BLaER1 (cell line): Measurements from ENCODE around the gene NEK8.

Source experiments
- H3K27ac ChIP-seq: shearing (Covaris generic); formaldehyde crosslinking; 2 replicates; pipeline ENCODE4 v1.8.1; 2022
- H3K27me3 ChIP-seq: shearing (Covaris generic); formaldehyde crosslinking; 2 replicates; pipeline ENCODE4 v1.8.1; 2022
- H3K36me3 ChIP-seq: shearing (Covaris generic); formaldehyde crosslinking; 2 replicates; pipeline ENCODE4 v1.8.1; 2022
- H3K4me1 ChIP-seq: shearing (Covaris generic); formaldehyde crosslinking; 2 replicates; pipeline ENCODE4 v1.8.1; 2022
- H3K4me2 ChIP-seq: shearing (Covaris generic); formaldehyde crosslinking; 2 replicates; pipeline ENCODE4 v1.8.1; 2022
- H3K4me3 ChIP-seq: shearing (Covaris generic); formaldehyde crosslinking; 2 replicates; pipeline ENCODE4 v1.8.1; 2022
- H3K9ac ChIP-seq: shearing (Covaris generic); formaldehyde crosslinking; 2 replicates; pipeline ENCODE4 v1.8.1; 2022
- H3K9me3 ChIP-seq: shearing (Covaris generic); formaldehyde crosslinking; 2 replicates; pipeline ENCODE4 v1.8.1; 2022
- H4K20me1 ChIP-seq: shearing (Covaris generic); formaldehyde crosslinking; 2 replicates; pipeline ENCODE4 v1.8.1; 2022
- Cebpa-rat ChIP-seq: shearing (Covaris generic); IDR thresholded peaks from 2 replicates; pipeline ENCODE4 v1.8.1; 2022

NEK8 gene

DNA sequence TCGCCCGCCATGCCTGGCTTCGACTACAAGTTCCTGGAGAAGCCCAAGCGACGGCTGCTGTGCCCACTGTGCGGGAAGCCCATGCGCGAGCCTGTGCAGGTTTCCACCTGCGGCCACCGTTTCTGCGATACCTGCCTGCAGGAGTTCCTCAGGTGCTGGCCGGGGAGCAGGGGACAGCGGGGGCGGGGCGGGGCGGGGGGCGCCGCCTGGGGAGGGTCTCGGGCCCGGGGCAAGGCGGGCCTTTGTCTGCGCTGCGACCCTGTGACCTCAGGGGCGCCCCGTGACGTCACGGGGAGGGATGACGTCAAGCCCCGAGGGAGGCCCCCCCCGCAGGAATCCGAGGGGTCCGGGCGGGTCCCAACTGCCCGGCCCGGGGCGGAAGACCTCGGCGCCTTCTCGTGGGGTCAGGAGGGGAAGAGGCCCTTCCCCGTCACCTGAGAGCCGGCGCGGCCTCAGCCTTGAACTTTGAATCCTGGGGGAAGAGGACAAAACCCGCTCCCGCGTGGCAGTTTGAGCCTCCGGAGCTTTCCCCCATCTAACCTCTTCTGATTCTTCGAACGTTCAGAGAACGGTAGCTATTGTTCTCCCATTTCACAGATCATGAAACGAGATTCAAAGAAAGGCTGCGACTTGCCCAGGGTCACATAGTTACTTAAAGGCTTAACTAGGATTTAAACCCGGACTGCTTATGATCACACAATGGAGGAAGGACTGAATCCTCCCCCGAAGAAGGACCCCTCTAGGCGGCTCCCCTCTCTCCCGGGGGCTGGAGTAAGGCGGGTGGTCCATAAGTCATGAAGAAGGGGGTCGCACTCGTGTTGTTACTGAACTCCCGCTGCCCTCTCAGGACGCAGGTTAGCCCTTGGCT, 15.8 kb downstream of the NEK8 start:
- peaks cover 35% of the 10 kb centered on the region for H3K36me3 ChIP-seq
- peak overlapping the region; percentile 96 for H3K9ac ChIP-seq
- H3K27me3 ChIP-seq: no peaks in the 10 kb centered on the region
- peaks cover 69% of the 10 kb centered on the region for H3K4me1 ChIP-seq
- TF ChIP-seq Cebpa-rat: no peak
- peak overlapping the region; percentile 86 for H3K4me3 ChIP-seq
- peaks cover 50% of the 10 kb centered on the region for H4K20me1 ChIP-seq
- peak overlapping the region; percentile 96 for H3K4me2 ChIP-seq
- no peaks in the 10 kb centered on the region for H3K9me3 ChIP-seq
- peak overlapping the region; percentile 95 for H3K27ac ChIP-seq

- peaks cover 41% of the 10 kb centered on the region for H3K36me3 ChIP-seq
- peak overlapping the region; percentile 86 for H3K4me3 ChIP-seq
- peak overlapping the region; percentile 96 for H3K9ac ChIP-seq
- TF ChIP-seq Cebpa-rat: no peak
- H3K27me3 ChIP-seq: no peaks in the 10 kb centered on the region
- no peaks in the 10 kb centered on the region for H3K9me3 ChIP-seq
- H3K4me1 ChIP-seq: peaks cover 61% of the 10 kb centered on the region
- H3K27ac ChIP-seq: peak overlapping the region; percentile 95
- H3K4me2 ChIP-seq: peak overlapping the region; percentile 96
- H4K20me1 ChIP-seq: peaks cover 57% of the 10 kb centered on the region
Measured at GRCh38 chr17:28744972-28745785, 16.6 kb downstream of the NEK8 start.

- no peaks in the 10 kb centered on the region for H3K27me3 ChIP-seq
- H3K9me3 ChIP-seq: no peaks in the 10 kb centered on the region
- H4K20me1 ChIP-seq: peaks cover 64% of the 10 kb centered on the region
- peak overlapping the region; percentile 96 for H3K4me2 ChIP-seq
- H3K36me3 ChIP-seq: peaks cover 48% of the 10 kb centered on the region
- peak overlapping the region; percentile 95 for H3K27ac ChIP-seq
- H3K4me3 ChIP-seq: peak overlapping the region; percentile 86
- no peak for TF ChIP-seq Cebpa-rat
- H3K9ac ChIP-seq: peak overlapping the region; percentile 96
- H3K4me1 ChIP-seq: peaks cover 60% of the 10 kb centered on the region
Measured at GRCh38 chr17:28745786-28746411, 17.3 kb downstream of the NEK8 start.

GRCh38 chr17:28746611-28747050, 18.0 kb downstream of the NEK8 start:
- H3K27me3 ChIP-seq: no peaks in the 10 kb centered on the region
- H3K9ac ChIP-seq: peak overlapping the region; percentile 96
- no peaks in the 10 kb centered on the region for H3K9me3 ChIP-seq
- peak overlapping the region; percentile 95 for H3K27ac ChIP-seq
- H4K20me1 ChIP-seq: peaks cover 71% of the 10 kb centered on the region
- peaks cover 55% of the 10 kb centered on the region for H3K36me3 ChIP-seq
- TF ChIP-seq Cebpa-rat: no peak
- peak overlapping the region; percentile 96 for H3K4me2 ChIP-seq
- H3K4me1 ChIP-seq: peaks cover 53% of the 10 kb centered on the region
- H3K4me3 ChIP-seq: peak overlapping the region; percentile 86

GRCh38 chr17:28747051-28747691, 18.6 kb downstream of the NEK8 start:
- Histone ChIP-seq H3K27me3 (no peaks in the 10 kb centered on the region), H3K36me3 (peaks cover 61% of the 10 kb centered on the region), H3K27ac (peak overlapping the region; percentile 95), H3K4me3 (peak overlapping the region; percentile 86), H4K20me1 (peaks cover 77% of the 10 kb centered on the region), H3K9me3 (no peaks in the 10 kb centered on the region), H3K4me2 (peak overlapping the region; percentile 96), H3K4me1 (peaks cover 47% of the 10 kb centered on the region), H3K9ac (peak overlapping the region; percentile 96)
- TF ChIP-seq Cebpa-rat: no peak

DNA sequence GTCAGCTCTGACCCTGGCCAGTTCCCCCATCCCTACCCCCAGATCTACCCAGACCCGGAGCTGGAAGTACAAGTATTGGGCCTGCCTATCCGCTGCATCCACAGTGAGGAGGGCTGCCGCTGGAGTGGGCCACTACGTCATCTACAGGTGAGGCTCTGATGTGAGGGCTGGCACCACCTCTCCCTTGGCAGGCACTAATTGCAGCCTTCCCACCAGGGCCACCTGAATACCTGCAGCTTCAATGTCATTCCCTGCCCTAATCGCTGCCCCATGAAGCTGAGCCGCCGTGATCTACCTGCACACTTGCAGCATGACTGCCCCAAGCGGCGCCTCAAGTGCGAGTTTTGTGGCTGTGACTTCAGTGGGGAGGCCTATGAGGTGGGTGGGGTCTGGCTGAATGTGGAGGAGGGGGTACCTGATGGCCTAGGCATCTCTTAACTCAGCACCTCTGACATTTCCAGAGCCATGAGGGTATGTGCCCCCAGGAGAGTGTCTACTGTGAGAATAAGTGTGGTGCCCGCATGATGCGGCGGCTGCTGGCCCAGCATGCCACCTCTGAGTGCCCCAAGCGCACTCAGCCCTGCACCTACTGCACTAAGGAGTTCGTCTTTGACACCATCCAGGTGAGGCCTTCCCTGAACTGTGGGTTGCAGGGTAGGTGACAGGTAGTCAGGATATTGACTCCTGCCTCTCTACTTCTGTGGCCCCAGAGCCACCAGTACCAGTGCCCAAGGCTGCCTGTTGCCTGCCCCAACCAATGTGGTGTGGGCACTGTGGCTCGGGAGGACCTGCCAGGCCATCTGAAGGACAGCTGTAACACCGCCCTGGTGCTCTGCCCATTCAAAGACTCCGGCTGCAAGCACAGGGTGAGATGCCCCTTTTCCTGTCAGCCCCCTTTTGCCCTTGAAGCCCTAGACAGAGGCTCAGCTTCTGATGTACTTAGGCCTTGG, 19.5 kb downstream of the NEK8 start:
- peaks cover 67% of the 10 kb centered on the region for H3K36me3 ChIP-seq
- peaks cover 86% of the 10 kb centered on the region for H4K20me1 ChIP-seq
- no peak for TF ChIP-seq Cebpa-rat
- peaks cover 44% of the 10 kb centered on the region for H3K4me1 ChIP-seq
- H3K9me3 ChIP-seq: no peaks in the 10 kb centered on the region
- no peak overlapping the region for H3K9ac ChIP-seq
- no peak overlapping the region for H3K4me3 ChIP-seq
- H3K4me2 ChIP-seq: no peak overlapping the region
- no peaks in the 10 kb centered on the region for H3K27me3 ChIP-seq
- H3K27ac ChIP-seq: 0 out of 2 replicates have a peak overlapping the region, but pooled peaks have one; percentile 95

DNA sequence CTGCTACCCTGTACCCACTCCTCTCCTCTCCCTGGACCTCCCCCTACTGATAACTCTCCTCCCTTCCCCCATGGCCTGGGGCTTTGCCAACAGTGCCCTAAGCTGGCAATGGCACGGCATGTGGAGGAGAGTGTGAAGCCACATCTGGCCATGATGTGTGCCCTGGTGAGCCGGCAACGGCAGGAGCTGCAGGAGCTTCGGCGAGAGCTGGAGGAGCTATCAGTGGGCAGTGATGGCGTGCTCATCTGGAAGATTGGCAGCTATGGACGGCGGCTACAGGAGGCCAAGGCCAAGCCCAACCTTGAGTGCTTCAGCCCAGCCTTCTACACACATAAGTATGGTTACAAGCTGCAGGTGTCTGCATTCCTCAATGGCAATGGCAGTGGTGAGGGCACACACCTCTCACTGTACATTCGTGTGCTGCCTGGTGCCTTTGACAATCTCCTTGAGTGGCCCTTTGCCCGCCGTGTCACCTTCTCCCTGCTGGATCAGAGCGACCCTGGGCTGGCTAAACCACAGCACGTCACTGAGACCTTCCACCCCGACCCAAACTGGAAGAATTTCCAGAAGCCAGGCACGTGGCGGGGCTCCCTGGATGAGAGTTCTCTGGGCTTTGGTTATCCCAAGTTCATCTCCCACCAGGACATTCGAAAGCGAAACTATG, 20.4 kb downstream of the NEK8 start:
- H3K27ac ChIP-seq: no peak overlapping the region
- peaks cover 87% of the 10 kb centered on the region for H4K20me1 ChIP-seq
- H3K9me3 ChIP-seq: no peaks in the 10 kb centered on the region
- no peak for TF ChIP-seq Cebpa-rat
- H3K4me1 ChIP-seq: peaks cover 41% of the 10 kb centered on the region
- H3K9ac ChIP-seq: no peak overlapping the region
- no peak overlapping the region for H3K4me3 ChIP-seq
- no peak overlapping the region for H3K4me2 ChIP-seq
- no peaks in the 10 kb centered on the region for H3K27me3 ChIP-seq
- H3K36me3 ChIP-seq: peaks cover 67% of the 10 kb centered on the region
